Endothelial cell of umbilical vein (primary cell): ENCODE data around the gene DBNDD2. TPM values are rescaled to one million over a fixed set of nuclear protein-coding genes. Genes with fewer than 3 reads are reported as not detected.
A peak's percentile ranks its signal among the peaks of the same experiment; 100 is the strongest.

ENCODE experiments used
- BruUV-seq: library from RNA; stranded (reverse); fragments of 400-500 nt; replicated peaks from 2 replicates; lab custom pipeline; 2021; lab: Mats Ljungman, UMichigan
- CTCF ChIA-PET: fragments of 300-600, 350-600 bp; sonication (Branson Sonifier 250); formaldehyde crosslinking; loops from one replicate; lab custom pipeline; 2021; ENCODE audit warnings: antibody characterized with exemption, inconsistent platforms; lab: Charles Lee
- POLR2A ChIA-PET: fragments of 300-600, 350-600 bp; sonication (Branson Sonifier 250); formaldehyde crosslinking; loops from one replicate; lab custom pipeline; 2021; ENCODE audit warnings: antibody characterized with exemption, inconsistent platforms; lab: Charles Lee
- DNase-seq: peaks from one replicate; pipeline ENCODE4 v3.0.0-alpha.2; 2011; ENCODE audit warnings: low read depth, low spot score
- FAIRE-seq: peaks from 2 replicates; lab custom pipeline; 2011; peaks lifted over from hg19 to GRCh38; lab: Jason Lieb, UNC
- H2AFZ ChIP-seq: 2 replicates; pipeline ENCODE4 v1.6.0; 2012; ENCODE audit warnings: low read depth, low read length, control low read depth, inconsistent platforms
- H3K27ac ChIP-seq: 2 replicates; pipeline ENCODE4 v1.5.1; 2011; ENCODE audit warnings: low read depth, mild to moderate bottlenecking, control low read depth, low read length, moderate library complexity; ENCODE audit not compliant: insufficient read depth
- H3K27me3 ChIP-seq, 2 experiments: 2 replicates each; pipeline versions ENCODE4 v1.6.0 to v1.6.1; 2011; ENCODE audit warnings: low read length in 2 of 2, mixed read lengths in 1 of 2; ENCODE audit not compliant: control insufficient read depth in 2 of 2, insufficient read depth in 2 of 2
- H3K36me3 ChIP-seq, 2 experiments: 2 replicates in 1 of 2; 3 replicates in 1 of 2; pipeline ENCODE4 v1.5.1; 2011; ENCODE audit warnings: low read length in 2 of 2, mild to moderate bottlenecking in 1 of 2, moderate library complexity in 1 of 2; ENCODE audit not compliant: control insufficient read depth in 2 of 2, insufficient read depth in 2 of 2; ENCODE audit errors: extremely low read depth in 1 of 2
- H3K4me1 ChIP-seq: 3 replicates; pipeline ENCODE4 v1.5.1; 2011; ENCODE audit warnings: mild to moderate bottlenecking, low read length; ENCODE audit not compliant: control insufficient read depth, insufficient read depth; ENCODE audit errors: extremely low read depth
- H3K4me2 ChIP-seq: 2 replicates; pipeline ENCODE4 v1.6.1; 2011; ENCODE audit warnings: low read length, control low read depth, mixed read lengths; ENCODE audit not compliant: insufficient read depth
- H3K4me3 ChIP-seq, 3 experiments: fragments of 200-600 bp in 1 of 3; sonication (generic), shearing (Covaris generic) in 1 of 3; replicated peaks in 1 of 3; 2 replicates each; pipeline ENCODE4 v1.5.1; 2011 to 2016; ENCODE audit warnings: control low read depth in 3 of 3, low read length in 3 of 3, mild to moderate bottlenecking in 2 of 3, inconsistent platforms in 1 of 3, low read depth in 1 of 3, moderate library complexity in 1 of 3; ENCODE audit not compliant: insufficient read depth in 1 of 3
- H3K79me2 ChIP-seq: 2 replicates; pipeline ENCODE4 v1.6.0; 2012; ENCODE audit warnings: low read length, inconsistent platforms; ENCODE audit not compliant: control insufficient read depth, insufficient read depth
- H3K9ac ChIP-seq: replicated peaks from 2 replicates; pipeline ENCODE3; 2011; ENCODE audit warnings: low read length, control low read depth; ENCODE audit not compliant: insufficient read depth; ENCODE audit errors: extremely low read depth
- H3K9me1 ChIP-seq: replicated peaks from 3 replicates; pipeline ENCODE4 v1.6.0; 2011; ENCODE audit warnings: mild to moderate bottlenecking, low read length; ENCODE audit not compliant: control insufficient read depth, insufficient read depth; ENCODE audit errors: extremely low read depth
- H3K9me3 ChIP-seq: replicated peaks from 2 replicates; pipeline ENCODE4 v1.5.1; 2012; ENCODE audit warnings: low read length, inconsistent platforms; ENCODE audit not compliant: control insufficient read depth, insufficient read depth
- H4K20me1 ChIP-seq: replicated peaks from 2 replicates; pipeline ENCODE3; 2011; ENCODE audit warnings: mild to moderate bottlenecking, low read length; ENCODE audit not compliant: control insufficient read depth, insufficient read depth; ENCODE audit errors: extremely low read depth
- CTCF ChIP-seq, 2 donors: IDR thresholded peaks; 1 replicate in 1 of 2; 2 replicates in 1 of 2; pipeline ENCODE4 v1.5.1; 2011; ENCODE audit warnings: low read length in 2 of 2, mild to moderate bottlenecking in 2 of 2, moderate library complexity in 2 of 2, control low read depth in 1 of 2, inconsistent platforms in 1 of 2, low read depth in 1 of 2; ENCODE audit not compliant: insufficient read depth in 1 of 2; ENCODE audit errors: extremely low read depth in 1 of 2
- EZH2 ChIP-seq: IDR thresholded peaks from 2 replicates; pipeline ENCODE4 v1.6.1; 2012; ENCODE audit warnings: borderline replicate concordance, low read depth, mild to moderate bottlenecking, moderate library complexity, low read length, inconsistent platforms; ENCODE audit not compliant: severe bottlenecking
- FOS ChIP-seq: IDR thresholded peaks from 2 replicates; pipeline ENCODE4 v1.6.1; 2011; ENCODE audit warnings: mild to moderate bottlenecking, low read length, moderate library complexity, borderline replicate concordance; ENCODE audit not compliant: insufficient read depth
- GATA2 ChIP-seq: IDR thresholded peaks from 2 replicates; pipeline ENCODE4 v1.7.0; 2011; ENCODE audit warnings: low read depth, mild to moderate bottlenecking, moderate library complexity, mixed read lengths, low read length; ENCODE audit not compliant: insufficient read length, insufficient read depth
- MAX ChIP-seq: IDR thresholded peaks from 2 replicates; pipeline ENCODE4 v1.6.1; 2011; ENCODE audit not compliant: insufficient read depth, insufficient read length
- MYC ChIP-seq: IDR thresholded peaks from one replicate; pipeline ENCODE4 v1.6.1; 2011; ENCODE audit warnings: mild to moderate bottlenecking, low read depth, low read length
- POLR2AphosphoS5 ChIP-seq: IDR thresholded peaks from 2 replicates; pipeline ENCODE4 v1.6.1; 2012; ENCODE audit warnings: low read depth, mild to moderate bottlenecking, control low read depth, low read length, moderate library complexity; ENCODE audit not compliant: insufficient read depth
- dilution Hi-C: fragments of 300-500 bp; cut with MboI; formaldehyde crosslinking; loops from one replicate; pipeline ENCODE4 v1.15.0; 2019; ENCODE audit warnings: low sequenced_read_pairs; ENCODE audit not compliant: extremely low pct_ligation_motif_present
- intact Hi-C: fragments of 100-400 bp; cut with micrococcal nuclease; formaldehyde crosslinking; loops from one replicate; pipeline ENCODE4 v1.10.0; 2022
- microRNA-seq: library from miRNA; unstranded; fragments of <30 nt; microRNA quantifications from one replicate; pipeline ENCODE4 v1.2.0, GENCODE V29; 2021; ENCODE audit warnings: borderline number of aligned reads, borderline replicate concordance
- polyA plus RNA-seq, 4 experiments: library from polyadenylated mRNA; depleted of rRNA in 3 of 4; stranded (reverse) in 3 of 4; unstranded in 1 of 4; fragments of >200 nt; gene quantifications; 2 replicates each; pipeline versions ENCODE4 v1.2.1 to v1.2.3, GENCODE V29; 2011 to 2012; ENCODE audit warnings: missing spikeins in 1 of 4
- small RNA-seq: library from RNA; depleted of rRNA; stranded (forward); fragments of <200 nt; gene quantifications from one replicate; pipeline ENCODE3, GENCODE V24; 2012; ENCODE audit warnings: low replicate concordance, low read depth; ENCODE audit not compliant: insufficient read depth, insufficient read length
- total RNA-seq: library from RNA; stranded (reverse); gene quantifications from 2 replicates; pipeline ENCODE4 v1.2.3, GENCODE V29; 2021

The DBNDD2 gene
- total and polyA plus RNA-seq, 2 donors (not counting 3 experiments of a cell fraction or from before 2014, with no cell fraction given): 15.6 to 27.9 TPM

- FAIRE-seq (no peak), DNase-seq (no peak)
- no peaks in the 10 kb centered on the region for H3K4me1 ChIP-seq
- H3K27me3 ChIP-seq: peaks cover 20 to 23% of the 10 kb centered on the region in 2 experiments
- no peaks in the 10 kb centered on the region for H3K9me3 ChIP-seq
- no TSS peak for BruUV-seq
- no peak overlapping the region for H3K27ac ChIP-seq
- POLR2A ChIA-PET: no interaction called here
- TF ChIP-seq EZH2 (no peak), POLR2AphosphoS5 (no peak), FOS (no peak), CTCF (IDR thresholded peaks at IDR 0.05; ENCODE audit: extremely low read depth in 1 of 2, insufficient read depth in 1 of 2, low read depth in 1 of 2, low read length in 2 of 2) (peak; percentile 9 to 17), MAX (no peak), GATA2 (no peak), MYC (no peak)
- no peaks in the 10 kb centered on the region for H4K20me1 ChIP-seq
- H2AFZ ChIP-seq: no peak overlapping the region
- intact Hi-C loops (no loop called here), dilution Hi-C loops (no loop called here)
- no peak overlapping the region for H3K9ac ChIP-seq
- no peaks in the 10 kb centered on the region for H3K36me3 ChIP-seq
- no peaks in the 10 kb centered on the region for H3K9me1 ChIP-seq
- CTCF ChIA-PET: interaction anchor here (0.9 to 3.5 kb wide), 7 partner anchors 9 to 311 kb away, joined by 3 to 26 read pairs (median 8); partner anchors contain the start of gene SYS1
- no peaks in the 10 kb centered on the region for H3K79me2 ChIP-seq
- H3K4me3 ChIP-seq: no peak overlapping the region
- H3K4me2 ChIP-seq: no peak overlapping the region
Measured at GRCh38 chr20:45459606-45460005, 51.5 kb downstream of the DBNDD2 start.

Small RNA genes within 50 kb of the gene (microRNA-seq; reads per million reads assigned to microRNA genes)
- not detected for gene MIR6812

Small RNA genes within 50 kb of the gene (small RNA-seq; reads per million reads assigned to genes)
- not detected for gene MIR6812

Other genes starting within 250 kb of the DBNDD2 start
- not detected in 2 replicates for gene PI3, start 233.4 kb upstream of the DBNDD2 start, total RNA-seq
- gene PI3, start 233.4 kb upstream of the DBNDD2 start, polyA plus RNA-seq: not detected in 2 replicates
- not detected in 2 replicates for gene SEMG1, start 201.3 kb upstream of the DBNDD2 start, total RNA-seq
- gene SEMG1, start 201.3 kb upstream of the DBNDD2 start, polyA plus RNA-seq: not detected in 2 replicates
- not detected in 2 replicates for gene SEMG2, start 186.9 kb upstream of the DBNDD2 start, total RNA-seq
- not detected in 2 replicates for gene SEMG2, start 186.9 kb upstream of the DBNDD2 start, polyA plus RNA-seq
- not detected in 2 replicates for gene SLPI, start 153.7 kb upstream of the DBNDD2 start, total RNA-seq
- gene SLPI, start 153.7 kb upstream of the DBNDD2 start, polyA plus RNA-seq: not detected in 2 replicates
- gene RBPJL, start 101.4 kb upstream of the DBNDD2 start, total RNA-seq: not detected in 2 replicates
- not detected in 2 replicates for gene RBPJL, start 101.4 kb upstream of the DBNDD2 start, polyA plus RNA-seq
- 0.14 TPM in 1 of 2 replicates, not detected in the other for gene MATN4, start 100.0 kb upstream of the DBNDD2 start, total RNA-seq
- gene MATN4, start 100.0 kb upstream of the DBNDD2 start, polyA plus RNA-seq: 0.10 and 0.11 TPM in 2 replicates
- gene SDC4, start 59.9 kb upstream of the DBNDD2 start, total RNA-seq: 28.7 and 32.0 TPM in 2 replicates
- gene SDC4, start 59.9 kb upstream of the DBNDD2 start, polyA plus RNA-seq: 23.1 and 26.3 TPM in 2 replicates
- gene SYS1, start 45.1 kb upstream of the DBNDD2 start, total RNA-seq: 22.3 and 27.4 TPM in 2 replicates
- 79.6 and 91.8 TPM in 2 replicates for gene SYS1, start 45.1 kb upstream of the DBNDD2 start, polyA plus RNA-seq
- gene TP53TG5, start 30.0 kb upstream of the DBNDD2 start, total RNA-seq: not detected in 2 replicates
- gene TP53TG5, start 30.0 kb upstream of the DBNDD2 start, polyA plus RNA-seq: not detected in 2 replicates
- 92.7 and 96.8 TPM in 2 replicates for gene PIGT, start 7.9 kb downstream of the DBNDD2 start, total RNA-seq
- gene PIGT, start 7.9 kb downstream of the DBNDD2 start, polyA plus RNA-seq: 143 and 162 TPM in 2 replicates
- not detected in 2 replicates for gene WFDC2, start 61.5 kb downstream of the DBNDD2 start, total RNA-seq
- gene WFDC2, start 61.5 kb downstream of the DBNDD2 start, polyA plus RNA-seq: 0.22 TPM in 1 of 2 replicates, not detected in the other
- gene SPINT3, start 107.3 kb downstream of the DBNDD2 start, total RNA-seq: not detected in 2 replicates
- not detected in 2 replicates for gene SPINT3, start 107.3 kb downstream of the DBNDD2 start, polyA plus RNA-seq
- gene WFDC6, start 131.2 kb downstream of the DBNDD2 start, total RNA-seq: not detected in 2 replicates
- not detected in 2 replicates for gene WFDC6, start 131.2 kb downstream of the DBNDD2 start, polyA plus RNA-seq
- not detected in 2 replicates for gene EPPIN, start 139.1 kb downstream of the DBNDD2 start, total RNA-seq
- gene EPPIN, start 139.1 kb downstream of the DBNDD2 start, polyA plus RNA-seq: not detected in 2 replicates
- gene WFDC8, start 171.0 kb downstream of the DBNDD2 start, total RNA-seq: not detected in 2 replicates
- gene WFDC8, start 171.0 kb downstream of the DBNDD2 start, polyA plus RNA-seq: not detected in 2 replicates
- not detected in 2 replicates for gene WFDC10A, start 221.4 kb downstream of the DBNDD2 start, total RNA-seq
- not detected in 2 replicates for gene WFDC10A, start 221.4 kb downstream of the DBNDD2 start, polyA plus RNA-seq
- not detected in 2 replicates for gene WFDC9, start 223.0 kb downstream of the DBNDD2 start, total RNA-seq
- not detected in 2 replicates for gene WFDC9, start 223.0 kb downstream of the DBNDD2 start, polyA plus RNA-seq